IMR-90 (cell line): ENCODE measurements around the gene UBE2S. TPM values are rescaled to one million over a fixed set of nuclear protein-coding genes. Genes with fewer than 3 reads are reported as not detected.

Experiments used
- ATAC-seq: fragments of 200-7000 bp; cut with Tn5 transposase; 2 replicates; pipeline ENCODE4 v1.9.1; 2020; ENCODE audit warnings: low read depth, mild to moderate bottlenecking, moderate library complexity
- BruUV-seq: library from RNA; stranded (reverse); fragments of 400-500 nt; replicated peaks from 2 replicates; lab custom pipeline; 2021; lab: Mats Ljungman, UMichigan
- CTCF ChIA-PET: fragments of 300-600 bp; formaldehyde crosslinking; extraction: SDS; loops from one replicate; lab custom pipeline; 2021; ENCODE audit warnings: antibody characterized with exemption; lab: Yijun Ruan, JAX
- POLR2A ChIA-PET: fragments of 300-600 bp; sonication (Branson Sonifier 250); formaldehyde crosslinking; loops from one replicate; lab custom pipeline; 2022; ENCODE audit warnings: antibody characterized with exemption; ENCODE audit not compliant: unreplicated experiment; lab: Charles Lee
- DNase-seq: peaks from one replicate; pipeline ENCODE4 v3.0.0; 2013
- H2AFZ ChIP-seq: replicated peaks from 2 replicates; pipeline ENCODE3; 2013; ENCODE audit warnings: low read length, mild to moderate bottlenecking; ENCODE audit not compliant: poor library complexity
- H2AK5ac ChIP-seq: 2 replicates; pipeline ENCODE4 v1.6.1; 2013; ENCODE audit warnings: low read depth, low read length, inconsistent platforms
- H2AK9ac ChIP-seq: replicated peaks from 2 replicates; pipeline ENCODE3; 2013; ENCODE audit warnings: mild to moderate bottlenecking, low read depth, low read length, moderate library complexity; ENCODE audit not compliant: poor library complexity
- H2BK120ac ChIP-seq: 2 replicates; pipeline ENCODE4 v1.6.1; 2013; ENCODE audit warnings: low read depth, low read length, inconsistent platforms
- H2BK15ac ChIP-seq: 3 replicates; pipeline ENCODE4 v1.6.1; 2013; ENCODE audit warnings: low read depth, low read length, inconsistent platforms
- H2BK20ac ChIP-seq: 2 replicates; pipeline ENCODE4 v1.6.1; 2013; ENCODE audit warnings: low read depth, mild to moderate bottlenecking, inconsistent platforms, low read length, moderate library complexity
- H2BK5ac ChIP-seq: 2 replicates; pipeline ENCODE4 v1.6.1; 2013; ENCODE audit warnings: mild to moderate bottlenecking, low read depth, low read length, inconsistent platforms; ENCODE audit not compliant: poor library complexity, severe bottlenecking
- H3K14ac ChIP-seq: replicated peaks from 2 replicates; pipeline ENCODE4 v1.6.1; 2013; ENCODE audit warnings: low read depth, low read length, inconsistent platforms
- H3K18ac ChIP-seq: 2 replicates; pipeline ENCODE4 v1.6.1; 2013; ENCODE audit warnings: low read depth, low read length, control low read depth
- H3K23ac ChIP-seq: 2 replicates; pipeline ENCODE4 v1.6.1; 2013; ENCODE audit warnings: low read depth, low read length, inconsistent platforms
- H3K27ac ChIP-seq: 2 replicates; pipeline ENCODE4 v1.5.1; 2013; ENCODE audit warnings: mild to moderate bottlenecking, control low read depth, low read length; ENCODE audit not compliant: insufficient read depth
- H3K27me3 ChIP-seq: 2 replicates; pipeline ENCODE4 v1.6.1; 2013; ENCODE audit warnings: low read length; ENCODE audit not compliant: control insufficient read depth, insufficient read depth
- H3K36me3 ChIP-seq: 2 replicates; pipeline ENCODE4 v1.6.1; 2013; ENCODE audit warnings: low read length, mixed read lengths; ENCODE audit not compliant: control insufficient read depth, insufficient read depth
- H3K4ac ChIP-seq: 2 replicates; pipeline ENCODE4 v1.6.1; 2013; ENCODE audit warnings: low read depth, low read length, inconsistent platforms
- H3K4me1 ChIP-seq: 2 replicates; pipeline ENCODE4 v1.6.1; 2013; ENCODE audit warnings: low read length, mixed read lengths; ENCODE audit not compliant: control insufficient read depth, insufficient read depth
- H3K4me2 ChIP-seq: 2 replicates; pipeline ENCODE4 v1.6.1; 2013; ENCODE audit warnings: low read depth, mild to moderate bottlenecking, control low read depth, low read length, moderate library complexity
- H3K4me3 ChIP-seq: 2 replicates; pipeline ENCODE4 v1.5.1; 2013; ENCODE audit warnings: low read depth, mild to moderate bottlenecking, control low read depth, low read length, moderate library complexity; ENCODE audit not compliant: insufficient read depth
- H3K56ac ChIP-seq: 2 replicates; pipeline ENCODE4 v1.6.1; 2013; ENCODE audit warnings: low read length, inconsistent platforms; ENCODE audit not compliant: insufficient read depth; ENCODE audit errors: extremely low read depth
- H3K79me1 ChIP-seq, 2 experiments: 2 replicates each; pipeline ENCODE4 v1.6.1; 2013; ENCODE audit warnings: low read length in 2 of 2, inconsistent platforms in 1 of 2, low read depth in 1 of 2
- H3K9ac ChIP-seq: 2 replicates; pipeline ENCODE4 v1.6.1; 2013; ENCODE audit warnings: low read depth, low read length, control low read depth
- H3K9me1 ChIP-seq: 2 replicates; pipeline ENCODE4 v1.6.1; 2013; ENCODE audit warnings: low read length, inconsistent platforms; ENCODE audit not compliant: insufficient read depth
- H3K9me3 ChIP-seq: 2 replicates; pipeline ENCODE4 v1.6.1; 2013; ENCODE audit warnings: low read length; ENCODE audit not compliant: control insufficient read depth, insufficient read depth
- H4K20me1 ChIP-seq: 2 replicates; pipeline ENCODE4 v1.6.1; 2013; ENCODE audit warnings: low read length, inconsistent platforms; ENCODE audit not compliant: insufficient read depth
- H4K5ac ChIP-seq: 2 replicates; pipeline ENCODE4 v1.6.1; 2013; ENCODE audit warnings: mild to moderate bottlenecking, low read depth, low read length, control low read depth
- H4K8ac ChIP-seq, 2 experiments: 2 replicates each; pipeline ENCODE4 v1.6.1; 2013; ENCODE audit warnings: low read depth in 2 of 2, low read length in 2 of 2, control low read depth in 1 of 2, inconsistent platforms in 1 of 2
- H4K91ac ChIP-seq: 2 replicates; pipeline ENCODE4 v1.6.1; 2013; ENCODE audit warnings: low read depth, low read length, inconsistent platforms; ENCODE audit not compliant: insufficient read depth
- BHLHE40 ChIP-seq: fragments of 150-350 bp; IDR thresholded peaks from 2 replicates; pipeline ENCODE4 v1.6.1; 2016; ENCODE audit warnings: mild to moderate bottlenecking, low read depth, low read length
- CHD1 ChIP-seq: IDR thresholded peaks from 2 replicates; pipeline ENCODE4 v1.6.1; 2012; ENCODE audit warnings: low read depth, low read length, improper control_type of control experiment
- CTCF ChIP-seq: conservative IDR thresholded peaks from 2 replicates; pipeline ENCODE4 v1.5.1; 2012; ENCODE audit warnings: mild to moderate bottlenecking, low read depth, low read length, improper control_type of control experiment
- FOS ChIP-seq: fragments of 150-350 bp; IDR thresholded peaks from 2 replicates; pipeline ENCODE4 v1.6.1; 2016; ENCODE audit warnings: low read depth, low read length
- MAFK ChIP-seq: IDR thresholded peaks from 2 replicates; pipeline ENCODE4 v1.6.1; 2012; ENCODE audit warnings: low read depth, low read length, improper control_type of control experiment
- MAZ ChIP-seq: IDR thresholded peaks from 2 replicates; pipeline ENCODE4 v1.6.1; 2012; ENCODE audit warnings: low read depth, mild to moderate bottlenecking, low read length, improper control_type of control experiment, moderate library complexity, borderline replicate concordance
- MXI1 ChIP-seq: IDR thresholded peaks from 2 replicates; pipeline ENCODE4 v1.6.1; 2012; ENCODE audit warnings: low read depth, mild to moderate bottlenecking, low read length, moderate library complexity, borderline replicate concordance
- NFE2L2 ChIP-seq: fragments of 150-350 bp; IDR thresholded peaks from 2 replicates; pipeline ENCODE4 v1.6.1; 2016; ENCODE audit warnings: low read depth, mild to moderate bottlenecking, low read length
- POLR2A ChIP-seq: IDR thresholded peaks from 2 replicates; pipeline ENCODE4 v1.6.1; 2012; ENCODE audit warnings: mild to moderate bottlenecking, low read depth, low read length
- RAD21 ChIP-seq: IDR thresholded peaks from 2 replicates; pipeline ENCODE4 v1.6.1; 2012; ENCODE audit warnings: low read length, improper control_type of control experiment
- SMC3 ChIP-seq: fragments of 150-350 bp; IDR thresholded peaks from 2 replicates; pipeline ENCODE4 v1.6.1; 2016; ENCODE audit warnings: low read depth, mild to moderate bottlenecking, antibody characterized with exemption, low read length, moderate library complexity
- WGBS, 2 experiments: methylation state at CpG; one replicate each; pipeline versions ENCODE4 v1.1.5 to v1.1.7; 2013; ENCODE audit warnings: missing lambda C conversion rate in 2 of 2; ENCODE audit not compliant: insufficient read length in 1 of 2; ENCODE audit errors: extremely low coverage in 2 of 2; 5-methylcytosine and 5-hydroxymethylcytosine counted together
- dilution Hi-C: fragments of 300-500 bp; cut with HindIII; formaldehyde crosslinking; loops from one replicate; pipeline ENCODE4 v1.14.3; 2018; ENCODE audit warnings: low sequenced_read_pairs; ENCODE audit not compliant: unreplicated experiment
- in situ Hi-C: fragments of 300-500 bp; cut with MboI; formaldehyde crosslinking; loops from 3 replicates; pipeline ENCODE4 v1.14.3; 2019; ENCODE audit warnings: low sequenced_read_pairs, inconsistent platforms, mixed read lengths
- intact Hi-C: fragments of 100-400 bp; cut with micrococcal nuclease; formaldehyde crosslinking; loops from 2 replicates; pipeline ENCODE4 v1.10.0; 2022
- polyA plus RNA-seq, 3 experiments: library from polyadenylated mRNA; depleted of rRNA; stranded (reverse); fragments of >200 nt; gene quantifications; 2 replicates each; pipeline ENCODE4 v1.2.3, GENCODE V29; 2012; ENCODE audit warnings: low replicate concordance in 1 of 3
- total RNA-seq: library from RNA; depleted of rRNA; stranded (reverse); fragments of >200 nt; gene quantifications from 2 replicates; pipeline ENCODE4 v1.2.3, GENCODE V29; 2012
- TF ChIP-seq, protein P1 (sequence below): fragments of 150-350 bp; IDR thresholded peaks from 2 replicates; pipeline ENCODE4 v1.6.1; 2017; ENCODE audit warnings: mild to moderate bottlenecking, antibody characterized with exemption, low read length, low read depth
- TF ChIP-seq, protein P2 (sequence below): fragments of 150-350 bp; IDR thresholded peaks from 2 replicates; pipeline ENCODE4 v1.6.1; 2016; ENCODE audit warnings: low read depth, mild to moderate bottlenecking, low read length, moderate library complexity, borderline replicate concordance

The UBE2S gene
- total and polyA plus RNA-seq, 2 of the 4 experiments (the other 2 are of a cell fraction), result 69.5 to 104 TPM

DNA sequence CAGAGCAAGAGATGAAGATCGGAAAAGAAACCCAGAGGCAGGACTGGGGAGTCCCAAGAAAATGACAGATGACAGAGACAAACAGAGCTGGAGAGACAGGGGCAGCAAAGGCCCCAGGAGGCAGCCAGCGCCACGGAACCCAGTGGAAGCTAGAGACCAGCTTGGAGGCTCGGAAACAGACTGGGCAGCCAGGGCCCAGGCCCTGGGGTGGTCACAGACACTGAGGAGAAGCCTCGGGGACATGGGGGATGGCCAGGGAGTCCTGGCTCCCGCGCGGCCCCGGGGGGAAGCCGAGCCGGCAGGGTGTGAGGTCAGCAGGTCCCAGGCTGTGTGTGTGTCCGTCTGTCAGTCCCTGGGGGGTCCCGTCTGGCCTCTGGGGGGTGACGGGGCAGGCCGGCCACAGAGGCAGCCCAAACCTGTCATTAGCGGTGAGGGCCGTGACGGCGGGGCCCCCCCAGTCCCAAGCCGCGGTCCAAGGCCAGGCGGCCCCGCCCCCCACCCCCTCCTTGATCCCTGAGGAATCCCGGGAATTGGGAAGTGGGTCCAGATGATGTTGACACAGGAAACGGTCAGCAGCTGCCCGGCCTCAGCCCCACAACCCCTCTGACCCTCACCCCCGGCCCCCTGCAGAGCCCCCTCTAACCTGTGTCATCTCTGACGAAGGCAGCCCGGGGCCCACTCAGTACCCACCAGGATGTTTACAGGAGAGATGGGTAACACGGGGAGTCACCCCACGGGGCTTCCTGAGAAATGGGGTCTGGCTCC lies 33.4 kb downstream of the UBE2S start:
- H3K23ac ChIP-seq, result peak overlapping the region; percentile 94
- peak overlapping the region; percentile 38 for H3K4me2 ChIP-seq
- H3K4me3 ChIP-seq, result no peak overlapping the region
- dilution Hi-C loops (no loop called here), in situ Hi-C loops (no loop called here), intact Hi-C loops (no loop called here)
- WGBS, 2 experiments, result 6% methylated on average over 12 of the region's 31 CpGs; no CpG with 5 or more reads in 1 of the 2 experiments
- H3K36me3 ChIP-seq, result no peaks in the 10 kb centered on the region
- peak overlapping the region; percentile 98 for H2AK5ac ChIP-seq
- peak overlapping the region; percentile 96 for H3K4ac ChIP-seq
- no peaks in the 10 kb centered on the region for H3K27me3 ChIP-seq
- DNase-seq (peak; percentile 74), ATAC-seq (peak; percentile 12)
- H2BK15ac ChIP-seq, result peak overlapping the region; percentile 69; the same call in 1 of the 3 replicates
- H2BK5ac ChIP-seq, result peak overlapping the region; percentile 96
- H3K79me1 ChIP-seq, result peaks cover 5 to 26% of the 10 kb centered on the region in 2 experiments; a peak in 3 of 4 replicates
- H3K18ac ChIP-seq, result peak overlapping the region; percentile 91
- peak overlapping the region; percentile 95 for H3K14ac ChIP-seq
- peaks cover 36% of the 10 kb centered on the region for H3K4me1 ChIP-seq
- peak overlapping the region; percentile 98 for H4K91ac ChIP-seq
- peak overlapping the region; percentile 93 for H2AFZ ChIP-seq
- no peak for TF ChIP-seq SMC3
- no peak for TF ChIP-seq MAFK
- peak; percentile 70 for TF ChIP-seq MAZ
- TF ChIP-seq CTCF, result no peak
- TF ChIP-seq BHLHE40, result no peak
- TF ChIP-seq FOS, result peak; percentile 34; the same call in 1 of the 2 replicates
- no peak for TF ChIP-seq POLR2A
- TF ChIP-seq, protein P1, sequence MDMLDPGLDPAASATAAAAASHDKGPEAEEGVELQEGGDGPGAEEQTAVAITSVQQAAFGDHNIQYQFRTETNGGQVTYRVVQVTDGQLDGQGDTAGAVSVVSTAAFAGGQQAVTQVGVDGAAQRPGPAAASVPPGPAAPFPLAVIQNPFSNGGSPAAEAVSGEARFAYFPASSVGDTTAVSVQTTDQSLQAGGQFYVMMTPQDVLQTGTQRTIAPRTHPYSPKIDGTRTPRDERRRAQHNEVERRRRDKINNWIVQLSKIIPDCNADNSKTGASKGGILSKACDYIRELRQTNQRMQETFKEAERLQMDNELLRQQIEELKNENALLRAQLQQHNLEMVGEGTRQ, result no peak
- no peak for TF ChIP-seq RAD21
- TF ChIP-seq NFE2L2, result no peak
- TF ChIP-seq MXI1, result no peak
- TF ChIP-seq, protein P2, sequence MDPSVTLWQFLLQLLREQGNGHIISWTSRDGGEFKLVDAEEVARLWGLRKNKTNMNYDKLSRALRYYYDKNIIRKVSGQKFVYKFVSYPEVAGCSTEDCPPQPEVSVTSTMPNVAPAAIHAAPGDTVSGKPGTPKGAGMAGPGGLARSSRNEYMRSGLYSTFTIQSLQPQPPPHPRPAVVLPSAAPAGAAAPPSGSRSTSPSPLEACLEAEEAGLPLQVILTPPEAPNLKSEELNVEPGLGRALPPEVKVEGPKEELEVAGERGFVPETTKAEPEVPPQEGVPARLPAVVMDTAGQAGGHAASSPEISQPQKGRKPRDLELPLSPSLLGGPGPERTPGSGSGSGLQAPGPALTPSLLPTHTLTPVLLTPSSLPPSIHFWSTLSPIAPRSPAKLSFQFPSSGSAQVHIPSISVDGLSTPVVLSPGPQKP, result no peak
- TF ChIP-seq CHD1, result no peak
- H3K27ac ChIP-seq, result peak overlapping the region; percentile 96
- peak overlapping the region; percentile 98 for H4K5ac ChIP-seq
- H3K9me3 ChIP-seq, result no peaks in the 10 kb centered on the region
- peak overlapping the region; percentile 91 for H2BK120ac ChIP-seq
- H3K56ac ChIP-seq, result peak overlapping the region; percentile 72
- ChIA-PET POLR2A (no interaction called here), CTCF (no interaction called here)
- peaks cover 7% of the 10 kb centered on the region for H4K20me1 ChIP-seq
- BruUV-seq, result no TSS peak
- H4K8ac ChIP-seq, result peak overlapping the region; percentile 82 to 86
- peak overlapping the region; percentile 95 for H2AK9ac ChIP-seq
- H3K9ac ChIP-seq, result peak overlapping the region; percentile 58
- peaks cover 13% of the 10 kb centered on the region; the same call in 1 of the 2 replicates for H3K9me1 ChIP-seq
- peak overlapping the region; percentile 89 for H2BK20ac ChIP-seq
